Kidney (tissue), 14 donors: Measurements from ENCODE around the gene WNT3. TPM values are rescaled to one million over a fixed set of nuclear protein-coding genes. Genes with fewer than 3 reads are reported as not detected.
A peak's percentile ranks its signal among the peaks of the same experiment; 100 is the strongest.

Source experiments
- DNase-seq, 5 donors: peaks; one replicate each; pipeline ENCODE4 v3.0.0-alpha.2; 2013 to 2020
- FAIRE-seq: peaks from 2 replicates; lab custom pipeline; 2012; peaks lifted over from hg19 to GRCh38; lab: Jason Lieb, UNC
- H3K27ac ChIP-seq, 2 donors: one replicate each; pipeline ENCODE4 v1.7.0; 2013; ENCODE audit warnings: low read depth in 2 of 2, low read length in 2 of 2, inconsistent platforms in 1 of 2
- H3K27me3 ChIP-seq: one replicate; pipeline ENCODE4 v1.7.1; 2013; ENCODE audit warnings: low read length, inconsistent platforms; ENCODE audit not compliant: control insufficient read depth, insufficient read depth
- H3K36me3 ChIP-seq, 3 donors: one replicate each; pipeline versions ENCODE4 v1.7.0 to v1.7.1; 2013; ENCODE audit warnings: low read length in 3 of 3, control low read depth in 1 of 3, inconsistent platforms in 1 of 3; ENCODE audit not compliant: insufficient read depth in 3 of 3, control insufficient read depth in 2 of 3
- H3K4me1 ChIP-seq, 3 donors: one replicate each; pipeline versions ENCODE4 v1.7.0 to v1.7.1; 2013; ENCODE audit warnings: low read length in 3 of 3, inconsistent platforms in 1 of 3, low read depth in 1 of 3; ENCODE audit not compliant: control insufficient read depth in 2 of 3, insufficient read depth in 2 of 3
- H3K4me3 ChIP-seq, 3 donors: one replicate each; pipeline versions ENCODE4 v1.7.0 to v1.8.1; 2013; ENCODE audit warnings: low read length in 3 of 3, control low read depth in 1 of 3, inconsistent platforms in 1 of 3
- H3K9ac ChIP-seq, 3 donors: one replicate each; pipeline versions ENCODE4 v1.7.0 to v1.7.1; 2013; ENCODE audit warnings: low read length in 3 of 3, control low read depth in 1 of 3, inconsistent platforms in 1 of 3
- H3K9me3 ChIP-seq, 3 donors: one replicate each; pipeline versions ENCODE4 v1.7.0 to v1.7.1; 2013; ENCODE audit warnings: low read length in 3 of 3, control low read depth in 1 of 3, inconsistent platforms in 1 of 3; ENCODE audit not compliant: control insufficient read depth in 2 of 3, insufficient read depth in 1 of 3
- CTCF ChIP-seq: IDR thresholded peaks from 3 replicates; pipeline ENCODE4 v1.5.1; 2012; ENCODE audit warnings: mild to moderate bottlenecking, moderate library complexity, borderline replicate concordance; ENCODE audit not compliant: insufficient read depth; ENCODE audit errors: extremely low read depth
- intact Hi-C: fragments of 100-400 bp; cut with DNase I; formaldehyde crosslinking; loops from one replicate; pipeline ENCODE4 v1.11.1; 2022
- polyA plus RNA-seq: library from polyadenylated mRNA; stranded (reverse); fragments of 350-450 nt; fragmentation: Illumina TruSeq; extraction: RNeasy Lipid Tissue Mini Kit (QIAGEN cat#74804); gene quantifications from one replicate; pipeline ENCODE4 v1.2.3, GENCODE V29; 2014; ENCODE audit warnings: low read depth, low replicate concordance; ENCODE audit not compliant: insufficient read depth
- total RNA-seq: library from RNA; stranded (reverse); fragmentation: NEBNext Ultra II Directional; extraction: Animal tissue kit (Norgen Biotek cat#: 25700); gene quantifications from one replicate; pipeline ENCODE4 v1.2.1, GENCODE V29; 2021
- donor health status: control.
- donor health status: control.
- donor health status: control.
- donor health status: control.
- donor health status: control.
- donor health status: DM: yes; HTN: yes; CAD: no.
- donor health status: Normal renal cell carcinoma (clear cell type).

Gene WNT3
- total and polyA plus RNA-seq, 2 donors from 2014 or later: 0.38 to 1.3 TPM

- peaks cover 0 to 2% (median 0%) of the 10 kb centered on the region in 3 donors for H3K36me3 ChIP-seq
- TF ChIP-seq CTCF: no peak
- no peak for DNase-seq
- FAIRE-seq: peak; percentile 38
- H3K4me1 ChIP-seq: peaks cover 0 to 7% (median 0%) of the 10 kb centered on the region in 3 donors
- H3K9ac ChIP-seq: no peak overlapping the region
- H3K4me3 ChIP-seq: no peak overlapping the region
- no peaks in the 10 kb centered on the region for H3K27me3 ChIP-seq
- H3K9me3 ChIP-seq: no peaks in the 10 kb centered on the region
- H3K27ac ChIP-seq: no peak overlapping the region
- intact Hi-C loops: no loop called here
Measured at GRCh38 chr17:46730026-46730425, 88.5 kb downstream of the WNT3 start.

- Histone ChIP-seq H3K4me3 (no peak overlapping the region), H3K9ac (no peak overlapping the region), H3K27me3 (no peaks in the 10 kb centered on the region), H3K27ac (no peak overlapping the region), H3K36me3 (peaks cover 0 to 2% (median 0%) of the 10 kb centered on the region in 3 donors), H3K4me1 (peaks cover 0 to 7% (median 0%) of the 10 kb centered on the region in 3 donors), H3K9me3 (no peaks in the 10 kb centered on the region)
- TF ChIP-seq CTCF: no peak
- intact Hi-C loops: no loop called here
- DNase-seq (no peak), FAIRE-seq (no peak)
Measured at GRCh38 chr17:46727572-46728348, 90.7 kb downstream of the WNT3 start.

GRCh38 chr17:46726206-46726605, 92.3 kb downstream of the WNT3 start:
- Histone ChIP-seq H3K27me3 (no peaks in the 10 kb centered on the region), H3K9ac (no peak overlapping the region), H3K36me3 (peaks cover 0 to 2% (median 0%) of the 10 kb centered on the region in 3 donors), H3K4me1 (peaks cover 0 to 7% (median 0%) of the 10 kb centered on the region in 3 donors), H3K4me3 (no peak overlapping the region), H3K9me3 (no peaks in the 10 kb centered on the region), H3K27ac (no peak overlapping the region)
- FAIRE-seq (no peak), DNase-seq (peak in 2 of 5 donors; percentile 22 to 44)
- intact Hi-C loops: no loop called here
- TF ChIP-seq CTCF: no peak
